Measurements from ENCODE around the gene TMEM8B.
"Not testable (repeated sequence)": the region's sequence is repeated elsewhere in the genome, so short reads cannot be mapped to it uniquely, and the experiment has no call there.

TMEM8B gene

DNA sequence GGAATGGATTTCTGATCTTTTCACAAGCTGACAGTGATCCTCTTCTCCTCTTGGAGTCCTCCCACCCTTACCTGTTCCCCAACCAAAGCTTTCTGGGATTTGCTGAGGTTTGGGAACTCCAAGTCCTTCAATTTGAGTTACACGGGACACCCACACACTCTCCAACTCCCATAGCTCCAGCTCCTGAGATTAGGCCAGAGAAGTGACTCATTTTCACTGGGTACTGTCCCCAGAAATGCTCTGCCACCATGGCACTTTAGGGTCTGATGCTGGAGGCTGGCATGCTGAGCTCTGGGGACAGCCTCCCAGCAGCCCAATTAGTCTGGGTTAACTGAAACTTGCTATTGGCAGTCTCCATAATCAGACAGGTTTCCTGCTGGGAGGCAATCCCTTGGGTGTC is 63.0 kb downstream of the TMEM8B start:
- TF ChIP-seq, protein P1, sequence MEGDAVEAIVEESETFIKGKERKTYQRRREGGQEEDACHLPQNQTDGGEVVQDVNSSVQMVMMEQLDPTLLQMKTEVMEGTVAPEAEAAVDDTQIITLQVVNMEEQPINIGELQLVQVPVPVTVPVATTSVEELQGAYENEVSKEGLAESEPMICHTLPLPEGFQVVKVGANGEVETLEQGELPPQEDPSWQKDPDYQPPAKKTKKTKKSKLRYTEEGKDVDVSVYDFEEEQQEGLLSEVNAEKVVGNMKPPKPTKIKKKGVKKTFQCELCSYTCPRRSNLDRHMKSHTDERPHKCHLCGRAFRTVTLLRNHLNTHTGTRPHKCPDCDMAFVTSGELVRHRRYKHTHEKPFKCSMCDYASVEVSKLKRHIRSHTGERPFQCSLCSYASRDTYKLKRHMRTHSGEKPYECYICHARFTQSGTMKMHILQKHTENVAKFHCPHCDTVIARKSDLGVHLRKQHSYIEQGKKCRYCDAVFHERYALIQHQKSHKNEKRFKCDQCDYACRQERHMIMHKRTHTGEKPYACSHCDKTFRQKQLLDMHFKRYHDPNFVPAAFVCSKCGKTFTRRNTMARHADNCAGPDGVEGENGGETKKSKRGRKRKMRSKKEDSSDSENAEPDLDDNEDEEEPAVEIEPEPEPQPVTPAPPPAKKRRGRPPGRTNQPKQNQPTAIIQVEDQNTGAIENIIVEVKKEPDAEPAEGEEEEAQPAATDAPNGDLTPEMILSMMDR (IDR thresholded peaks at IDR 0.05; ENCODE audit: low read depth, low read length), result no peak
- no peak for DNase-seq (ENCODE audit: low read depth in 2 of 2)

DNA sequence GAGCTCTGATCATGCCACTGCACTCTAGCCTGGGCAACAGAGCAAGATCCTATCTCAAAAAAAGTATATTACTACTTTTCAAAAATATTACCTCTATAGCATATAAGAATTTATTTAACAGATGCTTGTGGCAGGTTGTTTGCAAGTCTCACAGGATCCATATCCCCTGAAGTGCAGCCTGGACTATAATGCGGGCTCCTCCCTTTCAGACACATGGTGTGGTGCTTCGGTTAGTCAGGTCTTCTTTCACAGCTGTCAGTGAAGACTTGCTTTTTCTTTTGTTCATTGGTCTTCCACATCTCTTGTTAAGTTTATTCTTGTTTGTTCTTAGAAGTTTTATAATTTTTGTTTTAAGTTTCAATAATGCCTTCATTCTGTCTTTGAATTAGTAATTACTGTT is 67.5 kb downstream of the TMEM8B start:
- no peak for DNase-seq (ENCODE audit: low read depth in 2 of 2)
- TF ChIP-seq, protein P1 (IDR thresholded peaks at IDR 0.05; ENCODE audit: low read depth, low read length), result no peak
- H3K4me3 ChIP-seq (replicated peaks in 1 of 2; ENCODE audit: low read depth in 2 of 2, low read length in 2 of 2), result no peak overlapping the region

More for the DNA sequence above, 63.0 kb downstream of the TMEM8B start:
- H3K4me3 ChIP-seq (replicated peaks in 1 of 2; ENCODE audit: low read depth in 2 of 2, low read length in 2 of 2), result no peak overlapping the region

DNA sequence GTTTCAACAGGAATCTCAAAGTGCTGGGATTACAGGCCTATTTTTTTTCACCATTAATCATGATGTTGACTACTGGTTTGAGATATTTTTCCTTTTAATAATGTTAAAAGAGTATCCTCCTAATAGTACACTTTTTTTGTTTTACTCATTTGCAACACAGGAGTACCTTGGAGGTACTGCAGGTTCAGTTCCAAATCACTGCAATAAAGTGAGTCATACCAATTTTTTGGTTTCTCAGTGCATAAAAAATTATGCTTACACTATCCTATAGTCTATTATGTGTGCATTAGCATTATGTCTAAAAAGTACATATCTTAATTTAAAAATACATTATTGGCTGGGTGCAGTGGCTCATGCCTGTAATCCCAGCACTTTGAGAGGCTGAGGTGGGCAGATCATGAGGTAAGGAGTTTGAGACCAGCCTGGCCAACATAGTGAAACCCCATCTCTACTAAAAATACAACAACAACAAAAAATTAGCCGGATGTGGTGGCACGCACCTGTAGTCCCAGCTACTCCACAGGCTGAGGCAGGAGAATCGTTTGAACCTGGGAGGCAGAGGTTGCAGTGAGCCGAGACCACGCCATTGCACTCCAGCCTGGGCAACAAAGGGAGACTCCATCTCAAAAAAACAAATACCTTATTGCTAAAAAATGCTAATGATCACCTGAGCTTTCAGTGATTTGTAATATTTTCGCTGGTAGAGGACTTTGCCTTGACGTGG is 68.5 kb downstream of the TMEM8B start:
- not testable (repeated sequence) for DNase-seq (ENCODE audit: low read depth in 2 of 2); H3K4me3 ChIP-seq (replicated peaks in 1 of 2; ENCODE audit: low read depth in 2 of 2, low read length in 2 of 2)

DNA sequence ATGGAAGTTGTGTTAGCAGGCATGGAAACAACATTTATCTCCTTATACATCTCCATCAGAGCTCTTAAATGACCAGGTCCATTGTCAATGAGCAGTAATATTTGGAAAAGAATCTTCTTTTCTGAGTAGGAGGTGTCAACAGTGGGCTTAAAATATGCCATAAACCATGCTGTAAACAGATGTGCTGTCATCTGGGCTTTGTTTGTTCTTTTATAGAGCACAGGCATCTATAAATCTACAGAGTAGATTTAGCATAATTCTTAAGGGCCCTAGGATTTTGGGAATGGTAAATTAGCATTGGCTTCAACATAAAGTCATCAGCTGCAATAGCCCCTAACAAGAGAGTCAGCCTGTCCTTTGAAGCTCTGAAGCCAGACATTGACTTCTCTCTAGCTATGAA is 69.3 kb downstream of the TMEM8B start:
- no peak overlapping the region for H3K4me3 ChIP-seq (replicated peaks in 1 of 2; ENCODE audit: low read depth in 2 of 2, low read length in 2 of 2)
- TF ChIP-seq, protein P1 (IDR thresholded peaks at IDR 0.05; ENCODE audit: low read depth, low read length), result no peak

DNA sequence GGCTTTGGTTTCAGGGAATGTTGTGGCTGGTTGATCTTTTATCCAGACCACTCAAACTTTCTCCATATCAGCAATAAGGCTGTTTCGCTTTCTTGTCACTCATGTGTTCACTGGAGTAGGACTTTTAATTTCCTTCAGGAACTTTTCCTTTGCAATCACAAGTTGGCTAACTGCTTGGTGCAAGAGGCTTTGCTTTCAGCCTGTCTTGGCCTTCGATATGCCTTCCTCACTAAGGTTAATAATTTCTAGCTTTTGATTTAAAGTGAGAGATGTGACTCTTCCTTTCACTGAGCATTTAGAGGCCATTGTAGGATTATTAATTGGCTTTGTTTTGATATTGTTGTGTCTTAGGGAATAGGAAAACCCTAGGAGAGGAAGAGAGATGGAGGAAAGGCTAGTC is 70.0 kb downstream of the TMEM8B start:
- H3K4me3 ChIP-seq (replicated peaks in 1 of 2; ENCODE audit: low read depth in 2 of 2, low read length in 2 of 2), result no peak overlapping the region
- TF ChIP-seq, protein P1 (IDR thresholded peaks at IDR 0.05; ENCODE audit: low read depth, low read length), result no peak
- DNase-seq (ENCODE audit: low read depth in 2 of 2), result no peak

More for the DNA sequence above, 69.3 kb downstream of the TMEM8B start:
- DNase-seq (ENCODE audit: low read depth in 2 of 2), result no peak

DNA sequence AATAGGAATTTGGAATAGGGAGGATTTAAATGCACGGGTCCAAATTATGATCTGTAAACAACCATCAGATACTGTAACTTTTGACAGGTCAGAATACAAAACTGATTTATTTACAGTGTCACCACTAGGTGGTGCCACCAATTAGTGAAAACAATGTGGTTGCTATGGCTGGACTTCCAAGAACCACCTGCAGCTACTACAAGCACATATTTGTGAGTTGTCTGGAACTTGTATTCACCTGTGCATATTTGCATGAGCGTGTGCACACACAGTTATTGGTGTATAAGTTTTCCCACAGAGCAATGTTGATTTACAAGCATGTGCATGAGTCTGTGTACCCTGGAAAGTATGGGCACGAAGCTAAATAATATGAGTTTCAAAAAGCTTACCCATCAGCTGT is 74.0 kb downstream of the TMEM8B start:
- H3K4me3 ChIP-seq (replicated peaks in 1 of 2; ENCODE audit: low read depth in 2 of 2, low read length in 2 of 2), result no peak overlapping the region
- TF ChIP-seq, protein P1 (IDR thresholded peaks at IDR 0.05; ENCODE audit: low read depth, low read length), result peak; percentile 54
- peak; percentile 78 to 82 for DNase-seq (ENCODE audit: low read depth in 2 of 2)

DNA sequence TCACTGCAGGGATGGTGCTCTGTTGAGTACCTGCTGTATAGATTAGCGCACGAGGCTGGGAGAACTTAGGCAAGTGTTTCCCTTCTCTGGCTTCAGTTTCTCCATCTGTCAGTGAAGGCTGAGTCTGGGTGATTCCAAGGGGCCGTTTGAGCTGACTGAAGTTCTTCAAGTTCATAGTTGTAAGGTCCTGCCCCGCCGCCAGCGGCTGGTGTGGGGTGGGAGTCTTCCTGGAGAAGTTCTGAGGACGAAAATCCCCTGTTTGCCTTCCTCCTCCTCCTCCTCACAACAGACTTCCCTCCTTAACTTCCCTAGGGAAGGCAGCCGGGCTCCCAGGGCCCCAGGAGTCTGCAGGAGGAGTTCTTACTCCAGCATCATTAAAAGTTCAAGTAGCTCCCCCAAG is 75.3 kb downstream of the TMEM8B start:
- no peak overlapping the region for H3K4me3 ChIP-seq (replicated peaks in 1 of 2; ENCODE audit: low read depth in 2 of 2, low read length in 2 of 2)
- no peak for DNase-seq (ENCODE audit: low read depth in 2 of 2)
- TF ChIP-seq, protein P1 (IDR thresholded peaks at IDR 0.05; ENCODE audit: low read depth, low read length), result no peak
